LNCAP (cell line): ENCODE measurements around the gene TGFBRAP1.

Source experiments
- CTCF ChIP-seq: fragments of 450-650 bp; IDR thresholded peaks from 2 replicates; pipeline ENCODE4 v1.5.1; 2017; ENCODE audit warnings: mild to moderate bottlenecking

Gene TGFBRAP1

GRCh38 chr2:105329561-105330495, at the start of gene TGFBRAP1:
TGFBRAP1 (minus strand) TSS chr2:105329735; CDS start chr2:105308301, 21,434 bp downstream.
- no peak for TF ChIP-seq CTCF

DNA sequence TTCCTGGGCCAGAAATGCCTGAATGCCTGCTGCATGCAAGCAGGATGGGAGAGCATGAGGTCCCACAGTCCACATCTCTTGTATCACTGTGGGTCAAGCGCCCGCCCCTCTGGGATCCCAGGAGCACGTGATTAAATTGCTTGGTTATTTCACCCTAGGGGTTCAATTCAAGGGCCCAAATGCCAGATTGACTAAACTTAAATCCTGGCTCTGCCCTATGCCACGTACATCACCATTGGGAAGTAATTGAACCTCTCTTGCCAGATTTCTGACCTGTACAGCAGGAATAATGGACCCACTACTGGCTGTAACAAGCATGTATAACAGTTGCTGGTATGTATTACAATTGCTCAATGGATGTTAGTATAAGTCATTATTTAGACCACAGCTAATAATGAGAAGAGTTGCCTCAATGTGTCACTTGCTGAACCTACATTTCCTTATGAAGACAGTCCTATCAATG, 49.4 kb upstream of the TGFBRAP1 start:
- TF ChIP-seq CTCF: no peak

GRCh38 chr2:105378276-105378840, 48.8 kb upstream of the TGFBRAP1 start:
- TF ChIP-seq CTCF: no peak

DNA sequence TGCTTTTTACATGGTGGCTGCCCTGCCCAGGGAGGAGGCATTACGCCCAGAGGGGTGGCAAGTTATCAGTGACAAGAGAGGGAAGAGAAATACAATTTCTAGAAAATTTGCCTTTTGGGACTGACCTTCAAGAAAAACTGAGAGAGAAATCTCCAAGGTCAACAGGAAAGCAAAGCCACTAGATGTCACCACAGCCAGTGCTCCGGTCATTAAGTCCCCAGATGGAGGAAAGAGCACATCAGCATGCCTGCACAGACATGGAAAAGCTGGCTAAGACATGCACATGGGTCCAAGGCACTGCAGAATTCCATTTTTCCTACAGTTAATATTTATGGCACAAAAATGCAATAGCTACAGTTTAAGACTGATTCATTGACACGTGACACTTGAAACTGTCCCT, 48.3 kb upstream of the TGFBRAP1 start:
- peak; percentile 13; the same call in 1 of the 2 replicates for TF ChIP-seq CTCF

- no peak for TF ChIP-seq CTCF
Observed at GRCh38 chr2:105376789-105377240, 47.3 kb upstream of the TGFBRAP1 start.

GRCh38 chr2:105376010-105376409, 46.5 kb upstream of the TGFBRAP1 start:
- TF ChIP-seq CTCF: no peak

- TF ChIP-seq CTCF: no peak
Observed at GRCh38 chr2:105375001-105375561, 45.5 kb upstream of the TGFBRAP1 start.
